Measurements from ENCODE around the gene RALGAPA1.
"Not testable (repeated sequence)": the region's sequence is repeated elsewhere in the genome, so short reads cannot be mapped to it uniquely, and the experiment has no call there.

RALGAPA1 gene

DNA sequence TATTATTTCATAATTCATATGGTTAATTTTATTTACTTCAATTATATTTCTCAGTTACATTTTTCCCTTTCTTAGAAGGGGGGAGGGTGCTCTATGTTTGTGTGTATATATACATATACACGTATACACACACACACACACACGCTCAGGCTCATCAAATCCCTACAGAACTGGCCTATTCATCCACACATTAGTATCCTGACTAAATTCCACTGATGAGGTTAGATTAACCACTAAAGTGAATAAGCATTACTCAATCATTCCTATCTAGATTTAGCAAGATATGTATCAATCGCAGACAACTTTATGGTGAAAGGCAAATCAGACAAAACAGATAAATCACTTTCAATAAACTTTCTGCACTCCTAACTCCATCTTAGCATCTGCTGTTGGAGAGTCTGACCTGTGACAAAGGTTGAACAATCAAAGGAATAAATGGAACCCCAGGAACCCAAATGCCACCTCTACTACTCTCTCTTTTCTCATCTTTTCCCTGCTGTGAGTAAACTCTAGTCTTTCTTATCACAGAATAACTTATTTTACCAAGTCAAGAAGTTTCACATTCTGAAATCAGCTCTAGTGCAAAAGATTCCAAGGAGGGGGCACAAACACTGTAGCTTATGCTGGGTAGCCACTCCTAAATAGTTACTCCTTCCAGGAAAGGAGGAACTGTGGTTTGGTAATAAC lies 67.6 kb downstream of the RALGAPA1 start:
- H3K9me3 ChIP-seq (ENCODE audit: control insufficient read depth, insufficient read depth, low read length) = no peaks in the 10 kb centered on the region
- H3K27ac ChIP-seq (ENCODE audit: low read depth, low read length) = no peak overlapping the region
- no peak overlapping the region for H3K4me2 ChIP-seq (ENCODE audit: low read length)
- H3K4me1 ChIP-seq (ENCODE audit: control insufficient read depth, low read length) = no peaks in the 10 kb centered on the region
- H3K36me3 ChIP-seq (ENCODE audit: control insufficient read depth, low read length) = no peaks in the 10 kb centered on the region; the same call in 1 of the 2 replicates
- no peaks in the 10 kb centered on the region for H3F3A ChIP-seq (ENCODE audit: control insufficient read depth, insufficient read depth)
- H3K27me3 ChIP-seq (ENCODE audit: control insufficient read depth, low read length) = no peaks in the 10 kb centered on the region
- H3K4me3 ChIP-seq (ENCODE audit: low read length) = no peak overlapping the region
- TF ChIP-seq, protein P1, sequence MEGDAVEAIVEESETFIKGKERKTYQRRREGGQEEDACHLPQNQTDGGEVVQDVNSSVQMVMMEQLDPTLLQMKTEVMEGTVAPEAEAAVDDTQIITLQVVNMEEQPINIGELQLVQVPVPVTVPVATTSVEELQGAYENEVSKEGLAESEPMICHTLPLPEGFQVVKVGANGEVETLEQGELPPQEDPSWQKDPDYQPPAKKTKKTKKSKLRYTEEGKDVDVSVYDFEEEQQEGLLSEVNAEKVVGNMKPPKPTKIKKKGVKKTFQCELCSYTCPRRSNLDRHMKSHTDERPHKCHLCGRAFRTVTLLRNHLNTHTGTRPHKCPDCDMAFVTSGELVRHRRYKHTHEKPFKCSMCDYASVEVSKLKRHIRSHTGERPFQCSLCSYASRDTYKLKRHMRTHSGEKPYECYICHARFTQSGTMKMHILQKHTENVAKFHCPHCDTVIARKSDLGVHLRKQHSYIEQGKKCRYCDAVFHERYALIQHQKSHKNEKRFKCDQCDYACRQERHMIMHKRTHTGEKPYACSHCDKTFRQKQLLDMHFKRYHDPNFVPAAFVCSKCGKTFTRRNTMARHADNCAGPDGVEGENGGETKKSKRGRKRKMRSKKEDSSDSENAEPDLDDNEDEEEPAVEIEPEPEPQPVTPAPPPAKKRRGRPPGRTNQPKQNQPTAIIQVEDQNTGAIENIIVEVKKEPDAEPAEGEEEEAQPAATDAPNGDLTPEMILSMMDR (IDR thresholded peaks at IDR 0.05; ENCODE audit: low read depth, low read length, poor library complexity, severe bottlenecking) = no peak
- no peak for TF ChIP-seq EZH2phosphoT487 (IDR thresholded peaks at IDR 0.05; ENCODE audit: borderline replicate concordance, low read length)
- H3K79me2 ChIP-seq (ENCODE audit: control insufficient read depth, low read length) = no peaks in the 10 kb centered on the region
- no peaks in the 10 kb centered on the region for H3K9me2 ChIP-seq (replicated peaks; ENCODE audit: control insufficient read depth, low read length)
- no peaks in the 10 kb centered on the region for H4K20me1 ChIP-seq (ENCODE audit: control insufficient read depth, insufficient read depth, low read depth, low read length)

GRCh38 chr14:35740215-35740614 lies 68.9 kb downstream of the RALGAPA1 start:
- H3K4me1 ChIP-seq (ENCODE audit: control insufficient read depth, low read length) = no peaks in the 10 kb centered on the region
- no peaks in the 10 kb centered on the region for H3F3A ChIP-seq (ENCODE audit: control insufficient read depth, insufficient read depth)
- no peak overlapping the region for H3K27ac ChIP-seq (ENCODE audit: low read depth, low read length)
- H3K27me3 ChIP-seq (ENCODE audit: control insufficient read depth, low read length) = no peaks in the 10 kb centered on the region
- no peaks in the 10 kb centered on the region for H4K20me1 ChIP-seq (ENCODE audit: control insufficient read depth, insufficient read depth, low read depth, low read length)
- no peaks in the 10 kb centered on the region for H3K9me3 ChIP-seq (ENCODE audit: control insufficient read depth, insufficient read depth, low read length)
- no peak overlapping the region for H3K4me2 ChIP-seq (ENCODE audit: low read length)
- no peaks in the 10 kb centered on the region for H3K9me2 ChIP-seq (replicated peaks; ENCODE audit: control insufficient read depth, low read length)
- H3K36me3 ChIP-seq (ENCODE audit: control insufficient read depth, low read length) = no peaks in the 10 kb centered on the region
- H3K79me2 ChIP-seq (ENCODE audit: control insufficient read depth, low read length) = no peaks in the 10 kb centered on the region
- TF ChIP-seq, protein P1 (IDR thresholded peaks at IDR 0.05; ENCODE audit: low read depth, low read length, poor library complexity, severe bottlenecking) = no peak
- no peak overlapping the region for H3K4me3 ChIP-seq (ENCODE audit: low read length)

DNA sequence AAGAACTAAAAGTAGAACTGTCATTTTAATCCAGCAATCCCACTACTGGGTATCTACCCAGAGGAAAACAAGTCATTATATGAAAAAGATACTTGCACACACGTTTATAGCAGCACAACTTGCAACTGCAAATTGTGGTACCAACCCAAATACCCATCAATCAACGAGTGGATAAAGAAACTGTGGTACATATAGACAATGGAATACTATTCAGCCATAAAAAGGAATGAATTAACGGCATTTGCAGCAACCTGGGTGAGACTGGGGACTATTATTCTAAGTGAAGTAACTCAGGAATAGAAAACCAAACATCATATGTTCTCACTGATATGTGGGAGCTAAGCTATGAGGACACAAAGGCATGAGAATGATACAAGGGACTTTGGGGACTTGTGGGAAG lies 73.9 kb downstream of the RALGAPA1 start:
- not testable (repeated sequence) for H3K79me2 ChIP-seq (ENCODE audit: control insufficient read depth, low read length); H3K4me3 ChIP-seq (ENCODE audit: low read length)

GRCh38 chr14:35733510-35733909 lies 75.6 kb downstream of the RALGAPA1 start:
- H3K27me3 ChIP-seq (ENCODE audit: control insufficient read depth, low read length); H3F3A ChIP-seq (ENCODE audit: control insufficient read depth, insufficient read depth); H3K4me3 ChIP-seq (ENCODE audit: low read length); H3K79me2 ChIP-seq (ENCODE audit: control insufficient read depth, low read length); H3K27ac ChIP-seq (ENCODE audit: low read depth, low read length); H3K9me3 ChIP-seq (ENCODE audit: control insufficient read depth, insufficient read depth, low read length); H3K9me2 ChIP-seq (replicated peaks; ENCODE audit: control insufficient read depth, low read length); H3K36me3 ChIP-seq (ENCODE audit: control insufficient read depth, low read length); H4K20me1 ChIP-seq (ENCODE audit: control insufficient read depth, insufficient read depth, low read depth, low read length); H3K4me2 ChIP-seq (ENCODE audit: low read length); H3K4me1 ChIP-seq (ENCODE audit: control insufficient read depth, low read length): not testable (repeated sequence)

More for the DNA sequence above, 73.9 kb downstream of the RALGAPA1 start:
- not testable (repeated sequence) for H3K36me3 ChIP-seq (ENCODE audit: control insufficient read depth, low read length); H3K27me3 ChIP-seq (ENCODE audit: control insufficient read depth, low read length); H3F3A ChIP-seq (ENCODE audit: control insufficient read depth, insufficient read depth); H3K9me3 ChIP-seq (ENCODE audit: control insufficient read depth, insufficient read depth, low read length); H3K4me1 ChIP-seq (ENCODE audit: control insufficient read depth, low read length); H3K9me2 ChIP-seq (replicated peaks; ENCODE audit: control insufficient read depth, low read length); H3K27ac ChIP-seq (ENCODE audit: low read depth, low read length); H4K20me1 ChIP-seq (ENCODE audit: control insufficient read depth, insufficient read depth, low read depth, low read length); H3K4me2 ChIP-seq (ENCODE audit: low read length)

Data from DOHH2 (cell line).